Lung (tissue), 12 donors: ENCODE results near the gene IRF7. TPM values are rescaled to one million over a fixed set of nuclear protein-coding genes. Genes with fewer than 3 reads are reported as not detected.

Experiments used
- ATAC-seq: fragments of 200-7000 bp; cut with Tn5 transposase; one replicate; pipeline ENCODE4 v1.9.1; 2020; ENCODE audit warnings: moderate number of reproducible peaks; ENCODE audit not compliant: insufficient read depth, low FRiP score
- DNase-seq, 3 donors: peaks; one replicate each; pipeline ENCODE4 v3.0.0-alpha.2; 2013 to 2017
- H3K27ac ChIP-seq, 2 donors: one replicate each; pipeline ENCODE4 v1.5.1; 2013; ENCODE audit warnings: mild to moderate bottlenecking in 2 of 2, moderate library complexity in 2 of 2, control low read depth in 1 of 2, inconsistent platforms in 1 of 2, low read depth in 1 of 2, low read length in 1 of 2
- H3K27me3 ChIP-seq, 3 donors: one replicate each; pipeline ENCODE4 v1.5.1; 2013; ENCODE audit warnings: low read length in 2 of 3; ENCODE audit not compliant: control insufficient read depth in 3 of 3, insufficient read depth in 3 of 3
- H3K36me3 ChIP-seq, 4 donors: one replicate each; pipeline ENCODE4 v1.5.1; 2013; ENCODE audit warnings: low read length in 4 of 4, mild to moderate bottlenecking in 1 of 4, moderate library complexity in 1 of 4; ENCODE audit not compliant: control insufficient read depth in 4 of 4, insufficient read depth in 4 of 4
- H3K4me1 ChIP-seq, 5 donors: one replicate each; pipeline ENCODE4 v1.5.1; 2013; ENCODE audit warnings: low read length in 5 of 5, mild to moderate bottlenecking in 2 of 5, moderate library complexity in 1 of 5; ENCODE audit not compliant: control insufficient read depth in 5 of 5, insufficient read depth in 5 of 5
- H3K4me3 ChIP-seq: one replicate; pipeline ENCODE4 v1.5.1; 2013; ENCODE audit warnings: mild to moderate bottlenecking, control low read depth, moderate library complexity
- H3K9ac ChIP-seq, 2 donors: one replicate each; pipeline ENCODE4 v1.5.1; 2013; ENCODE audit warnings: low read length in 2 of 2, control low read depth in 1 of 2; ENCODE audit not compliant: insufficient read depth in 1 of 2
- H3K9me3 ChIP-seq, 4 donors: one replicate each; pipeline ENCODE4 v1.5.1; 2013; ENCODE audit warnings: low read length in 3 of 4, mild to moderate bottlenecking in 1 of 4, moderate library complexity in 1 of 4; ENCODE audit not compliant: control insufficient read depth in 4 of 4, insufficient read depth in 3 of 4
- WGBS, 2 donors: extraction: QIAGEN DNeasy Blood & Tissue Kit; methylation state at CpG; one replicate each; pipeline ENCODE4 v1.1.7; 2013; 5-methylcytosine and 5-hydroxymethylcytosine counted together
- polyA plus RNA-seq, 2 donors: library from polyadenylated mRNA; stranded (reverse); fragments of 200-250 nt; gene quantifications; one replicate each; pipeline ENCODE4 v1.2.1, GENCODE V29; 2013
- total RNA-seq, 2 donors: library from RNA; depleted of rRNA in 1 of 2; stranded (reverse); fragments of >200 nt in 1 of 2; gene quantifications; one replicate each; pipeline ENCODE4 v1.2.1, GENCODE V29; 2014 to 2021
- TF ChIP-seq, protein P1 (sequence below): IDR thresholded peaks from 2 replicates; pipeline ENCODE4 v1.5.1; 2012; ENCODE audit warnings: mild to moderate bottlenecking; ENCODE audit errors: control extremely low read depth, extremely low read depth
- donor health status: control.
- donor health status: control.
- donor health status: Bipolar disorder and iron deficiency.
- donor health status: healthy.
- donor health status: DM: yes; HTN: yes; CAD: no.

The IRF7 gene
- total and polyA plus RNA-seq, 4 donors, result 24.7 to 68.3 (median 52.8) TPM

DNA sequence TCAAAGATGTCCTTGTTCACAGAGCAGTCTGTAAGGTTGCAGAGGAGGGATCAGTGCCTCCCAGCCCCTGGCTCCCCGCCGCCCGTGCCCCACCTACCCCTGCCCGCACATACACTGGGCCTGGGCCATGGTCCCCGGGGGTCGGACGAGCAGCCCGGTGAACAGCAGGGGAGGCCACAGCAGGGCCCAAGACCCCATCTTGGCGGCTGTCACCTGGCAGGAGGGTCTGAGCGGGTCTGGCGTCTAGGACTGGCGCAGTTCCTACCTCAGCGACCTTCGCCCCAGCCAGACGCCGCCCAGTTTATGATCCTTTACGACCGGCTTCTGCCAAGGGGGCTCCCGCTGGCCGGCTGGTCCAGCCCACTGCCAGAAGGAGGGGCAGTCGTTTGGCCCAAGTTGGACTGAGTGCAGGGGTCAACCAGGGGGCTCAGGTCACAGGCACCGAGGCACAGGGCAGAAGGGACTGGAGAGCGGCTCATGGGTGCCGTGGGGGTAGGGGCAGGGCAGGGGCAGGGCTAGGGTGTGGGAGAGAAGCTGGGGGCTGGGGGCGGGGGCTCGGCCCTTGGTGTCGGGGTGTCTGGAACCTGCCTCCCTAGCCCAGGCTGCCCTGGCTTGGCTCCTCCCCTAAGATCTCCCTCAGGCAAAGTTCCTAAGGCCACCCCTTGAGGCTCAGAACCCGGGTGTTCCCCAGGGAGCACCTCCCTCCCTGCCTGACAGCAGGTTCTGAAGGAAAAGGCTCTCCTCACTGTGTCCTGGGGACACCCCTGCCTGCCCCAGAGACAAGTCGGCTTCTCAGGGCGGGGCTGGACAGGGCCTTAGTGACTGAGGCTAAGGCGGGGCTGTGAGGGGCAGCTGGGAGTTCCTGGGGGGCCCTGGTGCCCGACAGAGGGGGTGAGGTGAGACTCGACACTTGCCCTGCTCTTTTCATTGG, 9.2 kb upstream of the IRF7 start, which contains the start of gene CDHR5:
Gene CDHR5 (minus strand): TSS at position 251 of the 931 bp plus-strand sequence. CDS start 53 bp downstream, at position 198.
- Histone ChIP-seq H3K9ac (no peak within 1 kb of the TSS), H3K36me3 (no peaks in the 10 kb centered on the region), H3K27me3 (peaks cover 0 to 18% (median 11%) of the 10 kb centered on the region in 3 donors), H3K4me3 (no peak within 1 kb of the TSS), H3K27ac (no peak within 1 kb of the TSS), H3K4me1 (peaks cover 0 to 4% (median 0%) of the 10 kb centered on the region in 5 donors), H3K9me3 (no peaks in the 10 kb centered on the region)
- TF ChIP-seq, protein P1, sequence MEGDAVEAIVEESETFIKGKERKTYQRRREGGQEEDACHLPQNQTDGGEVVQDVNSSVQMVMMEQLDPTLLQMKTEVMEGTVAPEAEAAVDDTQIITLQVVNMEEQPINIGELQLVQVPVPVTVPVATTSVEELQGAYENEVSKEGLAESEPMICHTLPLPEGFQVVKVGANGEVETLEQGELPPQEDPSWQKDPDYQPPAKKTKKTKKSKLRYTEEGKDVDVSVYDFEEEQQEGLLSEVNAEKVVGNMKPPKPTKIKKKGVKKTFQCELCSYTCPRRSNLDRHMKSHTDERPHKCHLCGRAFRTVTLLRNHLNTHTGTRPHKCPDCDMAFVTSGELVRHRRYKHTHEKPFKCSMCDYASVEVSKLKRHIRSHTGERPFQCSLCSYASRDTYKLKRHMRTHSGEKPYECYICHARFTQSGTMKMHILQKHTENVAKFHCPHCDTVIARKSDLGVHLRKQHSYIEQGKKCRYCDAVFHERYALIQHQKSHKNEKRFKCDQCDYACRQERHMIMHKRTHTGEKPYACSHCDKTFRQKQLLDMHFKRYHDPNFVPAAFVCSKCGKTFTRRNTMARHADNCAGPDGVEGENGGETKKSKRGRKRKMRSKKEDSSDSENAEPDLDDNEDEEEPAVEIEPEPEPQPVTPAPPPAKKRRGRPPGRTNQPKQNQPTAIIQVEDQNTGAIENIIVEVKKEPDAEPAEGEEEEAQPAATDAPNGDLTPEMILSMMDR, result no peak
- ATAC-seq, result no peak
- 83 to 92% methylated on average over 33 of the region's 33 CpGs for WGBS, 2 donors
- no peak for DNase-seq

DNA sequence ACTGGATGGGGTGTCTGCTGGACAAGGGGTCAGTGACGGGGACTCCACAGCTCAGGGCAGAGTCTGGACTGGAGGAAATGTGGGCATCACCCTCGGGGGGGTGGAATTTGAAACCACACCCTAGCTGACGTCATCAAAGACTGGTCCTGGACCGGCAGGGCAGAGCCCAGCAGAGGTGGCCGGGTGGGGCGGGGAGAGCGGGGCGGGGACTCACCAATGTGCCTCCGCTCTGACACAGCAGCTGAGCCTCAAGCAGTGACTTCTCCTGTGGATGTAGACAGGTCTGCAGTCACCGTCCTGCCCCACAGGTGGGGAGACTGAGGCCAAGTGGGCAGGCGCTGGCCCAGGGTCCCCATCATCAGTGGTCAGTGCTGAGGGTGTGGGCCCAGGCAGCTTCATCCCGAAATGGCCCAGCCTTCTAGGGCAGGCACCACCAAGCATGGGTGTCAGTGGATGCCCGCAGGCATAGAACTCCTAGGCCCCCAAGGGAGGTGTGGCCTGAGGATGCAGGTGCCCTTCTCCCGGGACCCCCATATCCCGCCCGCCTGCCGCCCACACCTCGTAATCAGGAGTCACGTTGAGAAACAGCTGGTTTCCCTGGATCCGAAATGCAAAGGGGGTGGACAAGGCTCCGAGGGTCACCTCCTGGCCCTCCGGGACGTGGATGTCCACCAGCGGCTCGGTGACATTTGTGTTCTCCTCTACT, 8.4 kb upstream of the IRF7 start:
- H3K27me3 ChIP-seq, result peaks cover 0 to 18% (median 11%) of the 10 kb centered on the region in 3 donors
- no peaks in the 10 kb centered on the region for H3K9me3 ChIP-seq
- peaks cover 0 to 4% (median 0%) of the 10 kb centered on the region in 5 donors for H3K4me1 ChIP-seq
- no peak overlapping the region for H3K27ac ChIP-seq
- no peak overlapping the region for H3K9ac ChIP-seq
- 85 to 87% methylated on average over 25 of the region's 25 CpGs for WGBS, 2 donors
- no peak for ATAC-seq
- H3K4me3 ChIP-seq, result no peak overlapping the region
- no peak for DNase-seq
- TF ChIP-seq, protein P1, result no peak
- H3K36me3 ChIP-seq, result peaks cover 0 to 1% (median 0%) of the 10 kb centered on the region in 4 donors

DNA sequence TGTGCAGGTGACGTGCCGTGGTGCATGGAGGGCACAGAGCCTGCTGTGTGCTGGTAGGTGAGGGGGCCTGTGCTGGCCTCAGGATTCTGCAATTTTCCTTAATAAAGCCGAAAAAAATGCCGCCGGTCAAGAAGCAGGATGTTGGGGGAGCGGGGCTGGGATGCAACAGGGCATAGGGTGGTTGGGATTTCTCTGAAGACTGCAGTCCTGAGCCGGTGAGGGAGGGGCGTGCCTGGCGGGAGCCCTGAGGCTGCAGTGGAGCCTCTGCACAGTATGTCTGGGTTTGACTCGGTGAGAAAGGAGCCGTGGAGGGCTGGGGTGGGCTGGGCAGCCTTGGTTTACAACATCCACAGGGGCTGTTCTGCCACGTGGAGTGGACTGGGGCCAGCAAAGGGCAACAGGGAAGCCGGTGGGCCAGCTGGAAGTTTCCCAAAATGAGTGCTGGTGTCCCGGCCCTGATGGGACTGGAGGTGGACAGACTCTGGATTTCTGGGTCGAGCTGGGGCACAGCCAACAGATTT, 7.7 kb upstream of the IRF7 start:
- ATAC-seq (no peak), DNase-seq (no peak)
- Histone ChIP-seq H3K4me3 (no peak overlapping the region), H3K9ac (no peak overlapping the region), H3K27ac (no peak overlapping the region), H3K4me1 (peaks cover 0 to 2% (median 0%) of the 10 kb centered on the region in 5 donors), H3K9me3 (no peaks in the 10 kb centered on the region), H3K27me3 (peaks cover 0 to 14% (median 11%) of the 10 kb centered on the region in 3 donors), H3K36me3 (peaks cover 0 to 1% (median 0%) of the 10 kb centered on the region in 4 donors)
- WGBS, 2 donors, result 85 to 89% methylated on average over 15 of the region's 15 CpGs
- TF ChIP-seq, protein P1, result no peak
